Upper lobe of left lung (tissue), 4 donors: ENCODE data around the gene NLRP6.

ENCODE experiments used
- EP300 ChIP-seq, 4 donors: sonication (generic); formaldehyde crosslinking; IDR thresholded peaks; one replicate each; pipeline ENCODE4 v1.5.1; 2017; ENCODE audit warnings: antibody characterized with exemption in 4 of 4, control low read depth in 2 of 4
- POLR2A ChIP-seq, 4 donors: fragments of 450-650 bp; IDR thresholded peaks; one replicate each; pipeline ENCODE4 v1.5.1; 2016 to 2017; ENCODE audit warnings: antibody characterized with exemption in 4 of 4, mild to moderate bottlenecking in 2 of 4
- POLR2AphosphoS5 ChIP-seq, 2 donors: sonication (generic); formaldehyde crosslinking; IDR thresholded peaks; one replicate each; pipeline ENCODE4 v1.5.1; 2017; ENCODE audit warnings: antibody characterized with exemption in 2 of 2

DNA sequence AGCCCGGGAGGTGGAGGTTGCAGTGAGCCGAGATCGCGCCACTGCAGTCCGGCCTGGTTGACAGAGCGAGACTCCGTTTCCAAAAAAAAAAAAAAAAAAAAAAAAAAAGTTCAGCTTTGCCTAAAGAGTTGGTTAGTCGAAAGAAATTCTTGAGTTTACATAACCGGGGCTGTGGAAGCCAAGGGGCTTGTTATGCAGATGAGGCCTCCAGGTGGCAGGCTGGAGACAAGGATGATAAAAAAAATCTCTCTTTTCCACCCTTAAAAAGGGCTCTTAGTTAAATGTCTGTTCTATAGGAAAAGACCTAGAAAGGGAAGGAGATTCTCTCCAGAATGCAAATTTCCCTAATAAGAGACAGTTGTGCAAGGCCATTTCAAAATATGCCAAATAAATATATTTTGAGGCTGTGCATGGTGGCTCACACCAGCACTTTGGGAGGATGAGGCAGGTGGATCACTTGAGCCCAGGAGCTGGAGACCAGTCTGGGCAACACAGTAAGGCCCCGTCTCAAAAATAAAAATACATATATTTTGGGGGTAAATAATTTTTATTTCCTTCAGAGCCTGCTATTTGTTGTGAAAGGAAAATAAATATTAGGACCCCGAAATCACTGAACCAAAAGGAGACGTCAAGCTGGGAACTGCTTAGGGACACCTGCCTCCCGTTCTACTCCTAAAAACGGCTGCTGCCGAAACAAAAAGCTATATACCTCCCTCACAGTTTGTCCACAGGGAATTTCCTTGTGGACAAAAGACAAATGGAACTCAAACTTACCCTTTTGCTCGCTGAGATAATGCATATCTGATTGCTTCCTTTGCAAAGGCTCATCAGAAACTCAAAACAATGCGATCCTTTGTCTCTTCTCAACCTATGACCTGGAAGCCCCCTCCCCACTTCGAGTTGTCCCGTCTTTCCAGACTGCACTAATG is 27.0 kb downstream of the NLRP6 start:
- no peak for TF ChIP-seq EP300 (IDR thresholded peaks at IDR 0.05)
- TF ChIP-seq POLR2AphosphoS5 (IDR thresholded peaks at IDR 0.05), result peak in 1 of 2 donors; percentile 9
- no peak for TF ChIP-seq POLR2A (IDR thresholded peaks at IDR 0.05)
